ENCODE measurements around the gene PTRH1. TPM values are rescaled to one million over a fixed set of nuclear protein-coding genes. Genes with fewer than 3 reads are reported as not detected.

Gene PTRH1
- total RNA-seq, 1 experiment from 2014 or later = 22.4 TPM

- Histone ChIP-seq H3K79me2 (ENCODE audit: low read depth) (no peaks in the 10 kb centered on the region), H3K4me3 (no peak overlapping the region), H3K36me3 (ENCODE audit: low read depth) (no peaks in the 10 kb centered on the region), H3K4me1 (replicated peaks; ENCODE audit: insufficient read depth) (peaks cover 24% of the 10 kb centered on the region), H3K27ac (peak overlapping the region; percentile 72), H3K9me3 (ENCODE audit: insufficient read depth, low read depth) (no peaks in the 10 kb centered on the region), H3K9me2 (ENCODE audit: insufficient read depth) (no peaks in the 10 kb centered on the region), H3K27me3 (ENCODE audit: insufficient read depth, low read depth) (no peaks in the 10 kb centered on the region), H2AFZ (no peak overlapping the region), H4K20me1 (ENCODE audit: insufficient read depth) (no peaks in the 10 kb centered on the region), H3K4me2 (peak overlapping the region; percentile 57), H3F3A (ENCODE audit: insufficient read depth, low read depth) (peaks cover 33% of the 10 kb centered on the region)
- POLR2A ChIA-PET (ENCODE audit: unreplicated experiment) = interaction anchor here (0.7 to 1.2 kb wide), 3 partner anchors 31 to 66 kb away, joined by 5 to 6 read pairs (median 5); no protein-coding TSS in a partner anchor
- CTCF ChIA-PET = interaction anchor here (0.6 to 1.4 kb wide), 3 partner anchors 75 to 609 kb away, joined by 3 to 9 read pairs (median 3); no protein-coding TSS in a partner anchor
- TF ChIP-seq EZH2 (IDR thresholded peaks at IDR 0.05; ENCODE audit: low read depth) = no peak
- TF ChIP-seq, protein P1, sequence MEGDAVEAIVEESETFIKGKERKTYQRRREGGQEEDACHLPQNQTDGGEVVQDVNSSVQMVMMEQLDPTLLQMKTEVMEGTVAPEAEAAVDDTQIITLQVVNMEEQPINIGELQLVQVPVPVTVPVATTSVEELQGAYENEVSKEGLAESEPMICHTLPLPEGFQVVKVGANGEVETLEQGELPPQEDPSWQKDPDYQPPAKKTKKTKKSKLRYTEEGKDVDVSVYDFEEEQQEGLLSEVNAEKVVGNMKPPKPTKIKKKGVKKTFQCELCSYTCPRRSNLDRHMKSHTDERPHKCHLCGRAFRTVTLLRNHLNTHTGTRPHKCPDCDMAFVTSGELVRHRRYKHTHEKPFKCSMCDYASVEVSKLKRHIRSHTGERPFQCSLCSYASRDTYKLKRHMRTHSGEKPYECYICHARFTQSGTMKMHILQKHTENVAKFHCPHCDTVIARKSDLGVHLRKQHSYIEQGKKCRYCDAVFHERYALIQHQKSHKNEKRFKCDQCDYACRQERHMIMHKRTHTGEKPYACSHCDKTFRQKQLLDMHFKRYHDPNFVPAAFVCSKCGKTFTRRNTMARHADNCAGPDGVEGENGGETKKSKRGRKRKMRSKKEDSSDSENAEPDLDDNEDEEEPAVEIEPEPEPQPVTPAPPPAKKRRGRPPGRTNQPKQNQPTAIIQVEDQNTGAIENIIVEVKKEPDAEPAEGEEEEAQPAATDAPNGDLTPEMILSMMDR (conservative IDR thresholded peaks at IDR 0.05) = no peak
- no peak for DNase-seq
- intact Hi-C loops (cut with micrococcal nuclease; ENCODE audit: unreplicated experiment) = loop anchor here (1.0 to 5.0 kb wide), 5 partner anchors 32 to 298 kb away; partner anchors contain the start of gene FPGS
- BruUV-seq (replicated peaks) = no TSS peak
These were observed 24.3 kb upstream of the PTRH1 start for GRCh38 chr9:127739614-127740330.

DNA sequence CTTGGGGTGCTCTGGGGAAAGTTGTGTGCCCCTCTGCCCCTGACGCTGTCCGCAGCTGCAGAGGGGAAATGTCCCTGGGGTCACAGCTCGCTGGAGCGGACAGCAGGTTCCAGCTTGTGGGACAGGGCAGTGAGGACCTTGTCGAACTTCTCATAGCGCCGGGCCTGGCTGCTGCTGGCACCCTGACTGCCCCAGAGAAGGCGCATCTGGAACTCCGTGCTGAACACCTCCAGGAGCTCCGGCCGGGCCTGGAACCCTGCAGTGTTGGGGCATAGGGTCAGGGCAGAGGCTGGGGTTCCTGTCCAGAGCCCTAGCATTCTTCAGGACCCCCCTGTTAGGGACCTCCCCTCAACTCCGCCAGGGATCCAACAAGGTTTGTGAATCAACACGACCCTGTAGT lies 23.2 kb upstream of the PTRH1 start:
- BruUV-seq (replicated peaks) = no TSS peak
- no peak for DNase-seq
- peaks cover 30% of the 10 kb centered on the region for H3K4me1 ChIP-seq (replicated peaks; ENCODE audit: insufficient read depth)
- H3K27me3 ChIP-seq (ENCODE audit: insufficient read depth, low read depth) = no peaks in the 10 kb centered on the region
- no peak overlapping the region for H3K4me2 ChIP-seq
- H3F3A ChIP-seq (ENCODE audit: insufficient read depth, low read depth) = peaks cover 37% of the 10 kb centered on the region
- no peaks in the 10 kb centered on the region for H3K36me3 ChIP-seq (ENCODE audit: low read depth)
- ChIA-PET POLR2A (ENCODE audit: unreplicated experiment) (no interaction called here), CTCF (no interaction called here)
- no peaks in the 10 kb centered on the region for H3K9me3 ChIP-seq (ENCODE audit: insufficient read depth, low read depth)
- TF ChIP-seq, protein P1 (conservative IDR thresholded peaks at IDR 0.05) = no peak
- TF ChIP-seq EZH2 (IDR thresholded peaks at IDR 0.05; ENCODE audit: low read depth) = no peak
- no peaks in the 10 kb centered on the region for H3K9me2 ChIP-seq (ENCODE audit: insufficient read depth)
- no peak overlapping the region for H3K4me3 ChIP-seq
- intact Hi-C loops (cut with micrococcal nuclease; ENCODE audit: unreplicated experiment) = no loop called here
- no peaks in the 10 kb centered on the region for H3K79me2 ChIP-seq (ENCODE audit: low read depth)
- H4K20me1 ChIP-seq (ENCODE audit: insufficient read depth) = no peaks in the 10 kb centered on the region
- H3K27ac ChIP-seq = no peak overlapping the region
- no peak overlapping the region for H2AFZ ChIP-seq

GRCh38 chr9:127735530-127736185 lies 20.2 kb upstream of the PTRH1 start:
- Histone ChIP-seq H2AFZ (no peak overlapping the region), H3K4me1 (replicated peaks; ENCODE audit: insufficient read depth) (peaks cover 13% of the 10 kb centered on the region), H3F3A (ENCODE audit: insufficient read depth, low read depth) (peaks cover 17% of the 10 kb centered on the region), H4K20me1 (ENCODE audit: insufficient read depth) (no peaks in the 10 kb centered on the region), H3K9me2 (ENCODE audit: insufficient read depth) (no peaks in the 10 kb centered on the region), H3K27me3 (ENCODE audit: insufficient read depth, low read depth) (no peaks in the 10 kb centered on the region), H3K4me2 (no peak overlapping the region), H3K27ac (no peak overlapping the region), H3K9me3 (ENCODE audit: insufficient read depth, low read depth) (no peaks in the 10 kb centered on the region), H3K4me3 (no peak overlapping the region), H3K36me3 (ENCODE audit: low read depth) (no peaks in the 10 kb centered on the region), H3K79me2 (ENCODE audit: low read depth) (no peaks in the 10 kb centered on the region)
- ChIA-PET CTCF (interaction anchor here (0.6 to 1.6 kb wide), 10 partner anchors 36 to 292 kb away, joined by 3 to 23 read pairs (median 4); partner anchors contain the start of gene SH2D3C), POLR2A (ENCODE audit: unreplicated experiment) (no interaction called here)
- TF ChIP-seq EZH2 (IDR thresholded peaks at IDR 0.05; ENCODE audit: low read depth) = no peak
- TF ChIP-seq, protein P1 (conservative IDR thresholded peaks at IDR 0.05) = no peak
- intact Hi-C loops (cut with micrococcal nuclease; ENCODE audit: unreplicated experiment) = loop anchor here (1.0 to 2.0 kb wide), 6 partner anchors 50 to 381 kb away; partner anchors contain the start of gene STXBP1
- DNase-seq = no peak
- BruUV-seq (replicated peaks) = no TSS peak
